DND-41 (cell line): ENCODE results near the gene ANXA4.

Source experiments
- CTCF ChIP-seq: IDR thresholded peaks from 2 replicates; pipeline ENCODE4 v1.5.1; 2012; ENCODE audit warnings: borderline replicate concordance, low read length, moderate library complexity, mild to moderate bottlenecking; ENCODE audit not compliant: poor library complexity, severe bottlenecking; ENCODE audit errors: extremely low read depth
- EZH2 ChIP-seq: IDR thresholded peaks from 3 replicates; pipeline ENCODE4 v1.6.1; 2012; ENCODE audit warnings: borderline replicate concordance, low read depth, mild to moderate bottlenecking, moderate library complexity, low read length, inconsistent platforms; ENCODE audit not compliant: severe bottlenecking

GRCh38 chr2:69791045-69791444 lies 49.1 kb downstream of the ANXA4 start:
- TF ChIP-seq CTCF (no peak), EZH2 (no peak)
